Measurements from ENCODE around the gene TOR4A. TPM values are rescaled to one million over a fixed set of nuclear protein-coding genes. Genes with fewer than 3 reads are reported as not detected.

The TOR4A gene
- total RNA-seq, 2 experiments from 2014 or later = 10.9 to 13.3 TPM

DNA sequence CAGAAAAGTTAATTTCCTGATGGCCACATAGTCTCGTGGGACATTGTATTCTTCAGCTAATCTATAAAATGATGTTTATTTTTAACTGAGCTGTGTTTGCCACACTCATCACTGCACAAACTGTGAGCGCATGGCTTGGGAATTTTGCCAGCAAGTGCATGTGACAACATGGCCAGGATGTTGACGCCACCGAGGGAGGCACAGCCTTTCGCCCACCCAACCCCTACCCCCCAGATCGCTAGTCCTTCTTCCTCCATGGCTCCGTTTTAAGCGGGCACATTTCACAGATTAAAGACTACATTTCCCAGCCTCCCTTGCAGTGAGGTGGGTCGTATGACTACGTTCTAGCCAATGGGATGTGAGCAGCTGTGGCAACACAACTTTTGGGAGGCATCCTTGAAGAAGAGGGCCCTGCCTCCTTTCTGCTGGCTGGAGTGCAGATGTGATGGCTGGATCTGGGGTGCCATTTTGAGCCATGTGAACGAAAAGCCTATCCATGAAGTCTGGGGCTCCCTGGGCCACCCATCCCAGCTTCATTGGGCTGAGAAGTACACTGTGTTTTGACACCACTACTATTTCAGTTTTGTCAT is 16.7 kb downstream of the TOR4A start:
- Mint-ChIP-seq H3K4me3 (no peak overlapping the region), H3K36me3 (no peaks in the 10 kb centered on the region), H3K9me3 (ENCODE audit: low read depth) (no peaks in the 10 kb centered on the region), H3K4me1 (peaks cover 6% of the 10 kb centered on the region), H3K27me3 (peaks cover 40% of the 10 kb centered on the region), H3K27ac (no peak overlapping the region)
- DNase-seq (no peak), ATAC-seq (peak; percentile 52)
- CTCF ChIA-PET = interaction anchor here (0.9 to 1.5 kb wide), 3 partner anchors 8 to 116 kb away, joined by 3 to 6 read pairs (median 5); partner anchors contain the start of gene NRARP

DNA sequence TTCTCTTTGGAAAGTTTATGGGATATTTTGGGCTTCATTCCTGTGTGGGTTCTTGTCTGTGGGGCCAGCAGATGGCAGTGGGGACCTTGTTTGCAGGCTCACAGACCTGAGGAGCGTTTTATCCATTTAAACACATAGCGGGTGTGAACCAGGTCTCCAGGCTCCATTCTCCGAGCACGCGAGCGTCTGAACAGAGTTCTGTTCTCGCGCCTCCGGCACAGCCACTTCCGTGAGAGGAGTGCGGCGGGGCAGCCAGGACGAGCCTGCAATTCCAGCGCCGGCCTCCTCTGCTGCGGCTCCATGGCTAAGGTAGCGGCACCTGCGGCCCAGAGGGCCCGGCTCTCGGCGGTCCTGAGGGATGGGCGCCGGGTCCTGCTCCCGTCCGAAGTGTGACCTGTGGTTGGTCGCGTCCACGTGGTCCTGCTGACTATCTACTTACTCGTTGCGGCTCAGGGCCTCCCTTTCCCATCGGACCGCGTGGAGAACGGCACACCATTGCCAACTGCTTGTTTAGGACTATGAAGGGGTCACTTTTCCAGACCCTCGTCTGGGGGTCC is 17.2 kb downstream of the TOR4A start:
- peaks cover 6% of the 10 kb centered on the region for H3K4me1 Mint-ChIP-seq
- peak; percentile 18 for ATAC-seq
- CTCF ChIA-PET = interaction anchor here (0.9 to 1.3 kb wide), 3 partner anchors 26 to 247 kb away, joined by 3 to 5 read pairs (median 4); no protein-coding TSS in a partner anchor
- peaks cover 45% of the 10 kb centered on the region for H3K27me3 Mint-ChIP-seq
- no peak overlapping the region for H3K4me3 Mint-ChIP-seq
- DNase-seq = no peak
- no peaks in the 10 kb centered on the region for H3K36me3 Mint-ChIP-seq
- no peaks in the 10 kb centered on the region for H3K9me3 Mint-ChIP-seq (ENCODE audit: low read depth)
- no peak overlapping the region for H3K27ac Mint-ChIP-seq

DNA sequence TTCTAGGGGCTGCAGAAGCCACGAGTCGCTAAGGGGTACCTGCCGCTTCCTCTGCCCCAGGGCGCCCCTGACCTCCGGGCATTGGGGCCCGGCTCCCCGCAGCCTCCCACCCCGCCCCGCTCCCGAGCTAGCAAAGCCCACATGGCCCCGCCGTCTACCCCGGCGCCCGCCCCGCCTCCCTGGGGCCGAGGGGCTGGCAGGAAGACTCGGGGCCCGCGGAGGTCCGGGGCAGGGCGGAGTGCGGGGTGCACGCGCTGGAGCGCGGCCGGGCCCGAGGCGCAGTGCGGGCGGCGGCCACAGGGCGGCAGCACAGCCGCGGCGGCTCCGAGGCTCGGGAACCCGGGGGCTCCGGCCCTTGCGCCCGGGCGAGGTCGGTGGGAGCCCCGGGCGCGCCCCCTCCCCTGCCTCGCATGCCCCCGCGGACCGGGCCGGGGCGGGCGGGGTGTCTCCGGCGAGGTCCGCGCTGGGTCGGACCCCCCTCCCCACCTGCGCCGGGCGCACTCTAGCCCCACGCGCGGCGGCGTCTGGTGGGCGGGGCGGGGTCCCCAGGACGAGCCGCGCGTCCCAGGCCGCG is 17.8 kb downstream of the TOR4A start:
- Mint-ChIP-seq H3K27ac (no peak overlapping the region), H3K36me3 (no peaks in the 10 kb centered on the region), H3K9me3 (ENCODE audit: low read depth) (no peaks in the 10 kb centered on the region), H3K4me3 (no peak overlapping the region), H3K27me3 (peaks cover 48% of the 10 kb centered on the region), H3K4me1 (peaks cover 9% of the 10 kb centered on the region)
- ATAC-seq = peak; percentile 84
- peak; percentile 55 for DNase-seq
- CTCF ChIA-PET = interaction anchor here (0.9 to 1.3 kb wide), 2 partner anchors 26 to 246 kb away, joined by 4 to 5 read pairs; no protein-coding TSS in a partner anchor

DNA sequence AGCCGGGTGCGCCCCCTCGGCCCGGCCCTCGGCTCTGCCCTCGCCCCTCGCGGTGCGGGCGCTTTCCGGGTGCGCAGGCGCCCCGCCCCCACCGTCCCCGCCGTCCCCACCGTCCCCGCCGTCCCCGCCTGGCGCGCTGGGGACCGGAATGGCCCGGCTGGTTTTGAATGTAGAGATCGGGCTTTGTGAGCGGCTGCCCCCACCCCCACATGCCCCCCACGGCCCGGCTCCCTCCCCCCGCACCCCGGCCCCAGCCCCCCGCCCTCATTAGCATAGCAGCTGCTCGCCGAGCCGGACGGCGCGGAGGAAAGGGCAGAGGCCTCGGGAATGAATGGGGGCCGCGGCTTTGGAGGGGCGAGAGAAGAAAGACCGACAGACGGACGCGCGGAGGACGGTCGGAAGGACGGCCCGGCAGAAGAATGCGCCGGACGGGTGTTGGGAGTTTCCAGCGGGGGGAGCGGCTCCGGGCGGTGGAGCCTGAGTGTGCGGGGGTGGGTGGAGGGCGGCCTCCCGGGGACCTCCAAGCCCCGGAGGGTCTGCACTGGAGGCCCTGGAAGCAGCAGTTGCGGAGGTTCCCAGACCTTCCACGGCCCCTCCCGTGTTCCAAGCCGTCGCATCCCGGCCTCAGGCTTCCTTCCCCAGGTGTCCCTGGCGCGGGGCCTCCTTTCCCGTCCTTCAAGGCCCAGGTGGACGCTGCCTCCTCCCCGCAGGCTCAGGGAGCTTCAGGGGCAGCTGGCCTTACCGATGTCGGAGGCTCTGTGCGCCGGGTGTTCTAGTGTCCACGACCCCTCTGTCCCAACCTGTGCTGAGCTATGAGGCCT is 18.5 kb downstream of the TOR4A start:
- Mint-ChIP-seq H3K4me3 (no peak overlapping the region), H3K4me1 (peaks cover 13% of the 10 kb centered on the region), H3K27ac (no peak overlapping the region), H3K36me3 (no peaks in the 10 kb centered on the region), H3K9me3 (ENCODE audit: low read depth) (no peaks in the 10 kb centered on the region), H3K27me3 (peaks cover 53% of the 10 kb centered on the region)
- CTCF ChIA-PET = interaction anchor here (0.7 to 1.3 kb wide), 2 partner anchors 147 to 245 kb away, joined by 3 to 4 read pairs; no protein-coding TSS in a partner anchor
- DNase-seq = no peak
- no peak for ATAC-seq

DNA sequence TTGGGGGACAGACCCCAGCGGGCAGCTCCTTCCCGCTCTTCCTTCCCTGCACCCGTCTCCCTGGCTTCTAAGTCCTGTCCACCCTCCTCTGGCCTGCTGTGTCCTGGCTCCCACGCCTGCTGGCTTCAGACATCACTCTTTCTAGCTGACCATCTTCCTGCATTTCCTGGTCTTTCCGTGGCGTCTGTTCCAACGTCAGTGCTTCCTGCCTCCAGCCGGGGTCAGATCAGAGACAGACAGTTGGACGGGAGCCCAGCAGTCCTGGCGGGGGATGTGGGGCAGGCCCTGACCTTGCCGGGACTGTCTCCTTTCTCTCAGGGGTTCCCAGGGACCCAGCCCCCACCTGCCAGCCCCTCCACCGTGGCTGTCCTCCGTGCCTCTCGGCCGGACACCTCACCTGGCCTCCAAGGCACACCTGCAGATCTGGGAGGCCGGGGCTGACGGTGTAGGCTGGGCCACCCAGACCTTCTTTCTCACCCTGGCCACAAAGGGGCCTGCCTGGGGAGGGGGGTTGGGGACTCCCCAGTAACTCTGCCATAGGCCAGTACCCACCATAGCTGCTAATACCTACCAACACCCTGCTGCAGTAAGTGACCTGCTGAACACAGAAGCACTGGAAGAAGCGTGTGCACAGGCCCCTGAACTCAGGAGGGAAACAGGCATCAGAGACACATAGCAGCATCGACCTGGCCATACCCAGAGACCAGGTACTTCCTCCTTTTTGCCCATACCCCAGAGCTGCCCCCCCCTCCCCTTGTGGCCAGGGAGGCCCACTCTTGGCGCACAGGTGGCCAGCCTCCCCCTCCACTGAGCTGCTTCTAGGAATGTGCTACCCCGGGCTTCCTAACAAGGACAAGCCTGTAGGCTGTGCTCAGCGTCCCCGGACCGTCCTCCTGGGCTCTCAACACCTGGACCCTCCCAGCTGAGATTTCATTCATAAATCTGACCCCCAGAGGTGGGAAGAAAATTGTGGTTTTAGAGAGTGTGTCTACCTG is 19.4 kb downstream of the TOR4A start:
- H3K36me3 Mint-ChIP-seq = no peaks in the 10 kb centered on the region
- H3K4me1 Mint-ChIP-seq = peaks cover 16% of the 10 kb centered on the region
- DNase-seq = no peak
- H3K4me3 Mint-ChIP-seq = no peak overlapping the region
- ATAC-seq = no peak
- no peaks in the 10 kb centered on the region for H3K9me3 Mint-ChIP-seq (ENCODE audit: low read depth)
- peaks cover 55% of the 10 kb centered on the region for H3K27me3 Mint-ChIP-seq
- CTCF ChIA-PET = interaction anchor here (0.7 to 1.1 kb wide), 2 partner anchors 20 to 146 kb away, joined by 3 to 4 read pairs; partner anchors contain the start of gene TOR4A
- no peak overlapping the region for H3K27ac Mint-ChIP-seq

DNA sequence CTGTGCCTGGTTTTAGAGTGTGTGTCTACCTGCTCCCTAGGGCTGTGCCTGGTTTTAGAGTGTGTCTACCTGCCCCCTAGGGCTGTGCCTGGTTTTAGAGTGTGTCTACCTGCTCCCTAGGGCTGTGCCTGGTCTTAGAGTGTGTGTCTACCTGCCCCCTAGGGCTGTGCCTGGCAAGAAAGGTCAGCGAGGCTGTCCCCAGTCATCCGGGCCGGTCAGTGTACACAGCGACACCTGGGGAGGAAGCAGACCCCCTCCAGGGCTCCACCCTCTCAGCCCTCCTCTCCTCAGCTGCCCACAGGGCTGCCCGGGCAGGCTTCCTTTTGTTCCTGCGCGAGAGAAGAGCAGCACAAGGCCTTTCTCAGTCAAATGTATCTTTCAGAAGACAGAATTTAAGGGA is 20.4 kb downstream of the TOR4A start:
- no peak overlapping the region for H3K27ac Mint-ChIP-seq
- no peak for DNase-seq
- no peaks in the 10 kb centered on the region for H3K36me3 Mint-ChIP-seq
- no peaks in the 10 kb centered on the region for H3K9me3 Mint-ChIP-seq (ENCODE audit: low read depth)
- CTCF ChIA-PET = interaction anchor here (1.1 kb wide), 1 partner anchor 21 kb away, joined by 4 read pairs; the partner anchor contains the start of gene TOR4A
- no peak for ATAC-seq
- H3K4me1 Mint-ChIP-seq = peaks cover 16% of the 10 kb centered on the region
- H3K4me3 Mint-ChIP-seq = no peak overlapping the region
- H3K27me3 Mint-ChIP-seq = peaks cover 53% of the 10 kb centered on the region

DNA sequence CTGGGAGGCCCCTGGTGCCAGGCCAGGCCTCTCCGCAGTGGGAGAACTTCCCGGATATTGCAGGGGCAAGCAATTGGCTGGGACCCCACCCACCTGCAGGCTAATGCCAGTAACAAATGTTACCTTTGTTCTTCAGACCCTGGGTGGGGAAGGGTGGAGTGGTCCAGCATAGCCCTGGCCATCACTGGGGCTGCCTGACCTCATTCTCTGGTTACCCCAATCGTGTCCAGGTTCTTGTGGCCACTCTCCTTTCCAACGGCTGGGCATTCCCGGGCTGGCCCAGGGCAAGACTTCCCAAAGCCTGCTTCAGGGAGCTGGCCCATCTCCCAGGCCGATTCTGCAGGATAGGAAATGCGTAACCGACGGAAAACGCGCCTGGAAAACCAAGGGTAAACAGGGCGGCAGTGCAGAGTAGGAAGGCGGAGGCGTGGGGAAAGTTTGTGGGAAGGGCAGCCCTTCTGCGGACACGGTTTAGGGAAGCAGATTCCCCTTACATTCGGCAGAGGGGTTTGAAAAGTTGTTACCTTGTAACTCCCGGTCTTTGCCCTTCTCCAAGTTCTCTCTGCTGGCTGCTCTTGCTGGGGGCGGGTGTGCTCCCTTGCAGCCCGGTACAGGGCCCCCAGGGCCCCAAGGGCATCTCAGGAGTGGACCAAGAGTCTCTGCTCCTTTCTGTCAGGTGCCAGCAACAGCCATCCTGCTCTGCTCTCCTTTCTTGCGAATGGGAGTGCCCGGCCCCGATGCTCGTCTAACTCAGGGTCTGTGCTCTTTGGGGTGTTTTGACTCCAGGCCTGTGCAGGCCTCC is 21.1 kb downstream of the TOR4A start:
- H3K4me3 Mint-ChIP-seq = no peak overlapping the region
- peaks cover 16% of the 10 kb centered on the region for H3K4me1 Mint-ChIP-seq
- no peaks in the 10 kb centered on the region for H3K36me3 Mint-ChIP-seq
- no peaks in the 10 kb centered on the region for H3K9me3 Mint-ChIP-seq (ENCODE audit: low read depth)
- CTCF ChIA-PET = no interaction called here
- no peak overlapping the region for H3K27ac Mint-ChIP-seq
- no peak for DNase-seq
- no peak for ATAC-seq
- H3K27me3 Mint-ChIP-seq = peaks cover 48% of the 10 kb centered on the region

DNA sequence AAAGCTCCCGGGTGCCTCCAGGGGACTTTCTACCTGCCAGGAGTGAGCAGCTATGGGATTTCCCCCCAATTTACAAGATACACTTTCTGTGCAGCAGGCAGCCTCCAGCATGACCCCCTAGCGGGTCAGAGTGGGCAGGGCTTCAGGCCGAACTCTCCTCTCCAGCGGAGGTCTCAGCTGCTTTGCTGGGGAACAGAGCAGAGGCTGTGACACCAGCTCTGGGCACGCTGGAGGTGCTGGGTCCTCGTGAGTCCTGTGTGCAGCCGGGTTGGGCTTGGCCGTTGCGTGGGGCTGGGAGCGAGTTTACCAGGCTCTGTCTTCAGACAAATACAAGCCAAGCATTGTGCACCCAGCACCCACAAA is 21.7 kb downstream of the TOR4A start:
- CTCF ChIA-PET = no interaction called here
- peaks cover 43% of the 10 kb centered on the region for H3K27me3 Mint-ChIP-seq
- no peak for DNase-seq

DNA sequence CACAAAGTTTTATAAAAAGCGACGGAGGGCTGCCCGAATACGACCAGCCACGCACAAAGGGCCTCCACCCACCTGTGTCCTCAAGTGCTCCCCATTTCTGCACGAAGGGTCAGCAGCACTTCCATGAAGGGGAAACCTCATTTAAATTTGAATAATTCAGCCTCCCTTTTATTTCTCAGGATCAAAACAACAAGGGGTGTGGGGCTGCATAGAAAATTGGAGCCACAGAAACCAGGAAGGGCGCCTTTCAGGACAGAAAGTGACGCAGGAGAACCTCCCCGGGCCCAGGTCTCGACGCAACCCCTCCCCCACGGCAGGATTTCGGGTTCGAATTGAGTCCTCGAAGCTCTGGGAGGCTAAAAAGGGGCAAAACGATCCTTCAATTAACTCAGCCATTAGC is 22.4 kb downstream of the TOR4A start:
- peaks cover 38% of the 10 kb centered on the region for H3K27me3 Mint-ChIP-seq
- no peak overlapping the region for H3K4me3 Mint-ChIP-seq
- CTCF ChIA-PET = no interaction called here
- no peaks in the 10 kb centered on the region for H3K9me3 Mint-ChIP-seq (ENCODE audit: low read depth)
- no peak overlapping the region for H3K27ac Mint-ChIP-seq
- no peaks in the 10 kb centered on the region for H3K36me3 Mint-ChIP-seq
- ATAC-seq (no peak), DNase-seq (no peak)
- H3K4me1 Mint-ChIP-seq = peaks cover 10% of the 10 kb centered on the region

More for the DNA sequence above, 21.7 kb downstream of the TOR4A start:
- H3K4me1 Mint-ChIP-seq = peaks cover 16% of the 10 kb centered on the region
- no peak for ATAC-seq
- no peaks in the 10 kb centered on the region for H3K36me3 Mint-ChIP-seq
- H3K27ac Mint-ChIP-seq = no peak overlapping the region
- no peaks in the 10 kb centered on the region for H3K9me3 Mint-ChIP-seq (ENCODE audit: low read depth)
- H3K4me3 Mint-ChIP-seq = no peak overlapping the region

DNA sequence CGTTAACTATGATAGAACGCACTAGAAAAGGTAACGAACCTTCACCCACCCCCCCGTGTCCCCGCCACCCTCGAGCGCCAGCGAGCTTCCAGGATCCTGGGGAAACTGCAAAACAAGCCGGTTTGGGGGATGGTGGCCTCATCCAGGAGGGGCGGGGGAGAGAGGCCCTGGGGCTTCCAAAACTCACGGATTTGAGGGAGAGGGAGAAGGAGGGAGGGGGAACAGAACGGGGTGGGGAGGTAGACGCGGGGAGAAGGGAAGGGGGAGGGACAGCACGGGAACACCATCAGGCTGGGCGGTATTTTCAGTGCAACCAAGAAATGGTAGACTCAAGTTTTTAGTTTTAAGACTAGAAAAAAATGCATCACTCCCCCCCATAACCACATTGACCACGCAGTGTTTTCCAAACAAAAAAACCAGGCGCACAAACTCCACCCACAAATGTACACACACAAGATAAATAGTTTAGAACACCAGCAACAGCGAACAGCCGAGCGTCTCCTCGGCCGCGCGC is 23.1 kb downstream of the TOR4A start:
- no peak for DNase-seq
- CTCF ChIA-PET = interaction anchor here (1.8 to 3.3 kb wide), 3 partner anchors 19 to 108 kb away, joined by 4 to 15 read pairs (median 7); partner anchors contain the start of gene TOR4A
- peaks cover 38% of the 10 kb centered on the region for H3K27me3 Mint-ChIP-seq
- H3K27ac Mint-ChIP-seq = peak overlapping the region; percentile 56
- no peaks in the 10 kb centered on the region for H3K9me3 Mint-ChIP-seq (ENCODE audit: low read depth)
- no peak for ATAC-seq
- H3K4me1 Mint-ChIP-seq = peaks cover 14% of the 10 kb centered on the region
- no peaks in the 10 kb centered on the region for H3K36me3 Mint-ChIP-seq
- peak overlapping the region; percentile 54 for H3K4me3 Mint-ChIP-seq

DNA sequence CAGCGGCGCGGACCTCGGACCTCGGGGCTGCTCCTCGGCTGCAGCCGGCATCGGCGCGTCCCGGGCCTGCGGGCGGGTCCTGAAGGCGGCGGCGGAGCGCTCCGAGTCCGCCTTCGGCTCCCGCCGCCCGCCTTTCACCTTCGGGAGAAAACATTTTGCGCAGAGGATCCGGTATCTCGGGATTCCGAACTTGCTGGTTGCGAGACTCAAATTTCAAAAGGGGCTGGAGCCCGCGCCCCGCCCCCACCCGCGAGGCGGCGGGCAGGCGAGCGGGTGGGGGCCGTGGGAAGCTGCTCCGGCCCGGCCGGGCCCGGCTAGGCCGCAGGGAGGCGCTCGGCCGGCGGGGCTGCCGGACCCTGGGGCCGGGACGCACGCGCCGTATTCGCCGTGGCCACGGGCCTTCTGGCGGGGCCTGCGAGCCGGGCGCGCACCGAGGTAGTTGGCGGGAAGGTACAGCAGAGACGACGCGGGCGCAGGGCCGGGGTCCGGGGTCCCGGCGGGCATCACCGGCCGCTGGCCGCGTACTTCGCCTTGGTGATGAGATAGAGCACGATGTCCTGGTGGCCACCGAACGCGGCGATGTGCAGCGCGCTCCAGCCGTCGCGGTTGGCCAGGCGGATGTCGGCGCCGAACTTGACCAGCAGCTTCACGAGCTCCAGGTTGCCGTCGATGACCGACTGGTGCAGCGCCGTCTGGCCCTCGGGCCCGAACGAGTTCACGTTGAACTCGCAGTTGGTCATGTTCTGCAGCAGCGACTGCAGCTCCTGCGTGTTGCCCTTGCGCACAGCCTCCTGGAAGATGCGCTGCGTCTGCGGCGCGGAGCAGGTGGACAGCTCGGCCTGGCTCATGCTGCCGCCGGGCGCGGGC is 23.8 kb downstream of the TOR4A start:
- peak; percentile 20 for ATAC-seq
- Mint-ChIP-seq H3K36me3 (no peaks in the 10 kb centered on the region), H3K4me1 (peaks cover 17% of the 10 kb centered on the region), H3K9me3 (ENCODE audit: low read depth) (no peaks in the 10 kb centered on the region), H3K4me3 (peak overlapping the region; percentile 70), H3K27me3 (peaks cover 38% of the 10 kb centered on the region), H3K27ac (no peak overlapping the region)
- DNase-seq = no peak
- CTCF ChIA-PET = interaction anchor here (0.6 to 3.3 kb wide), 22 partner anchors 8 to 255 kb away, joined by 3 to 15 read pairs (median 4); partner anchors contain the start of genes EXD3, NOXA1, NSMF and TOR4A
